NOMO-1 treated with dmso at 0.1 percent for 144 hours (cell line): ENCODE results near the gene ARL14EP.

Experiments
- DNase-seq: peaks from one replicate; lab custom pipeline; 2025; ENCODE audit not compliant: unreplicated experiment; lab: John Stamatoyannopoulos, UW

Gene ARL14EP

DNA sequence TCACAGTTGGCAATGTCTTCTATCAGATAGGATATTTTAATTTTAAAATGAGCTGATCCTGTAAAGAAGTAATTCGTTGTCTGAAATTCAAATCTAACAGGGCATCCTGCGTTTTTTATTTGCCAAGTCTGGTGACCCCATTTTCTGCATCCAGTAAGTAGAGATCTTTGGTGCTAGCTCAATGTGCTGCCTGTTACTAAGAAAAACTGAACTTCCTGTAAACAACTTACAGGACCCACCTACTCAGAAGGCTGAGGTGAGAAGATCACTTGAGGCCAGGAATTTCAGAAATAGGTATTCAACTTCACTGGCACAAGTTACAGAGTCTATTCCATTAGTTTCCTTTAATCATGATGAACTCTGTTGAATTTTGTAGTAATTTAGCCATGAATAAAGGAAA lies 4.0 kb downstream of the ARL14EP start:
- no peak for DNase-seq

DNA sequence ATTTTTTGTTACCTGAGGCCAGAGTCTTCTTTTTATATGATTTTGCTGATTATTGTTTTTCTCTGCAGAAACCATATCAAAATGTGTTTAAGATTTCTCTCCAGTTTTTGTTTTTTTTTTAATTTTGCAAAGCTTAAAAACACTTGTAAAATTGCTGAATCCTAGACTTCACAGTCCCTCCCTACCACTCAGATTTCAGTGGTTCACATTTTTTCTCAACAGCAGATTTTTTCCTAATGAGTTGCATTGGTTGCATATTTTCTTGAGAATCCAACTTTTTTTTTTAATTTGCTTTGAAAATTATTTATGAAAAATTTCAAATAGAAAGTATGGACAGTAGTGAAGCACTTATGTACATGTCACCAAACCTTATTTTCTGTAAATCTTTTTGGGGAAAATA lies 5.8 kb downstream of the ARL14EP start:
- DNase-seq, result no peak

DNA sequence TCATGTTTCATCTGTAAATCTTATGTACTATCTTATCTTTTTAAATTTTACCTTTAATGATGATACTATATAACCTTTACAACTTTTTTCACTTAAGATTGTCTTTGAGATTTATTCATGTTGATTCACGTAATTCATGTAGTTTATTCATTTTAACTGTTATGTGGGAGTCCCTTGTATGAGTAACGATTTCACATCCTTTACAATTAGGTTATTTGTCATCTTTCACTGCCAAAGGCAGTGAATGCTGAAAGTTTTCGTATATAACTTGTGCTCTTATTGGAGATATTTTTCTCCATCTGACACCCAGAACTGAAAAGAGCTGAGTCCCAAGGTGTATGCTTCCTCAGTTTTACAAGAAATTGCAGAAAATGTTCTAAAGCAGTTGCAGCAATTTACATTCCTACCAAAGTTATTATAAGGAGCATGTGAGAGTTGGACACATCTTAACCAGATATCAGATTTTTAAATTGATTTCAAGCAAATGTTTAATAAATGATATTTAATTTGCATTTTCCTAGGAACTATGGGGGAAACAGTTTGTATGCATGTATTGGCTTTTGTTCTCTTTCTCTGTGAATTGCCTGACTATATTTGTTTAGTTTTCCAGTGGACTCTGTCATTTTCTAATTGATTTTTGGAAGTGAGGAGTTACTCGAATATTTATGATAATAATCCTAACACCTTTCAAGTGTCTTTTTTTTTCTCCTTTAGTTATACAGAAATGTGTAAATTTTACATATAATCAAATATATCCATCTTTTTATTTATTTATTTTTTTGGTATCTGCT lies 6.4 kb downstream of the ARL14EP start:
- no peak for DNase-seq

DNA sequence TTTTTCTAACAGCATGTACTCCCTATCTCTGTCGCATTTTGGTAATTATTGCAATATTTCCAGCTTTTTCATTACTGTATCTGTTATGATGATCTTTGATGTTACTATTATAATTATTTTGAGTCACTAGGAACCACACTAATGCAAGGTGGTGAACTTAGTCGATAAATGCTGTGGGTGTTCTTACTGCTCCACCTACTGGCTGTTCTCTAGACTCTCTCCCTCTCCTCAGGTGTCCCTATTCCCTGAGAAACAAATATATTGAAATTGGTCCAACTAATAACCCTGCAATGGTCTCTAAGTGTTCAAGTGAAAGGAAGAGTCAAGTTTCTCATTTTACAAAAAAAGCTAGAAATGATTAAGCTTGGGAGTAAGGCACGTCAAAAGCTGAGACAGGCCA lies 10.5 kb downstream of the ARL14EP start:
- DNase-seq, result no peak

DNA sequence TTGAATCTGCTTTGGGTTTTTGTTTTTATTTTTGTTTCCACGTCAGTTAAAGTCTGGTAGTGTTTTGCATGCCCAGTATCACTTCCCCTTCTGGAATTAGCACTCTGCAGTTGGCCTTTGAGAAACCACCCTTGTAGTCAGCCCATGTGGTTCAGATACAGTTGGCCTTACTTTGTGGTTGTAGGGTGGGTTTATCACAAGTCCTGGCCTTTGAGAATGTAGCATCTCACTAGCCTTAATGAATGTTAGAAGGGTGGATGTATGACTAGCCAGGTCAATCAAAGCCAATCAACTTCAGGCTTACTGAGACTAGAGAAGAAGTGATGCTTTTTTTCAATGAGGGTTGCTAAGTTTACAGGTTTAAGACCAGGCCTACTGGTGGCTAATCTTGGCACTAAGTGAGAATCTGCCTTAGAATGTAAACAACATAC lies 19.8 kb downstream of the ARL14EP start:
- peak; percentile 77 for DNase-seq

DNA sequence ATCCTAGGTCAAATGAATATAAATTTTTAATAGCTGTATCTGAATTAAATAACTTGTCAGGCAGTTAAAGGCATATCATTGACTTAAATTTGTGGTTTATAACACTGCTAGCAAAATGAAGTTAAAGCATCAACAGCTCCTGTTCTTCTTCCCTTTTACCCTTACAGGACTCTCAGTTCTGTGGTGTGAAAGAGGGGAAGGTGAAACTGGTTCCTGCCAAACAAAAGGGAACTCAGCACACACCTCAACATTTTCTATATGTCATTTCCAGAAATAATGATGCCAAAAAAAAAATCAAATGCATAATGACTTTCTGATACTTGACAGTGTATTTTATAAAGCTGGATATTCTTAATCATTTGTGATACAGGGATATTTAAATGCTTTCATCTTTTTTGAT lies 21.2 kb downstream of the ARL14EP start:
- peak; percentile 55 for DNase-seq

DNA sequence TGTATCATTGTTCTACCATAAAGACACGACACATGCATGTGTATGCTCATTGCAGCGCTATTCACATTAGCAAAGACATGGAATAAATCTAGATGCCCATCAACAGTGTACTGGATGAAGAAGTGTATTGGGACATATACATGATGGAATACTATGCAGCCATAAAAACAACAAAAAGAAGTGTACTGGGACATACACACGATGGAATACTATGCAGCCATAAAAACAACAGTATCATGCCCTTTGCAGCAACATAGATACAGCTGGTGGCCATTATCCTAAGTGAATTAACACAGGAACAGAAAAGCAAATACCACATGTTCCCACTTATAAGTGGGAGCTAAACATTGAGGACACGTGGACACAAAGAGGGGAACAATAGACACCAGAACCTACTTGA lies 22.7 kb downstream of the ARL14EP start:
- DNase-seq, result no peak

DNA sequence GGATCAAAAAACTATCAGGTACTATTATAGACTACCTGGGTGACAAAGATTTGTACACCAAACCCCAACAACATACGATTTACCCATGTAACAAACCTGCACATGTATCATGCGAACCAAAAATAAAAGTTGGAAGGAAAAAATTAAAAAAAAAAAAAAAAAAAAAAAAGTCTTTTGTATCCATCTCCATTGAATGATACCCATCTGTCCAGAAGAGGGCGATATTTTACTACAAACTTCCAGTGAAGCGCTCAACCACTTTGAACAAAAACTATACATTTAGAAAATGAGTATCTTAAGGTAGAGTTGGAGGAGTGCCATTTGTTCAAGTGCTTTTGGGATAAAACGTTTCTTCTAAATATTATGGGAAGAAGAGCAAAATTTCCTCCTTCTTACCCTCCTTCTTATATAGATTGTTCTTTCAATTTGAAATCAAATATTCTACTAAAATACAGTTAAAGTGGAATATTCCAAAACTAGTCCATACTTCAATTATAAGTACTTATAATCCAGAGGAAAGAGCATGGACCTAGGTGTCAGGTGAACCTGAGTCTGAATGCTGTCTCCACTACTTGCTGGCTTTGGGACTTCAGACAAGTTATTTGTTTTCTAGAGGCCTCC lies 23.3 kb downstream of the ARL14EP start:
- peak; percentile 25 for DNase-seq

DNA sequence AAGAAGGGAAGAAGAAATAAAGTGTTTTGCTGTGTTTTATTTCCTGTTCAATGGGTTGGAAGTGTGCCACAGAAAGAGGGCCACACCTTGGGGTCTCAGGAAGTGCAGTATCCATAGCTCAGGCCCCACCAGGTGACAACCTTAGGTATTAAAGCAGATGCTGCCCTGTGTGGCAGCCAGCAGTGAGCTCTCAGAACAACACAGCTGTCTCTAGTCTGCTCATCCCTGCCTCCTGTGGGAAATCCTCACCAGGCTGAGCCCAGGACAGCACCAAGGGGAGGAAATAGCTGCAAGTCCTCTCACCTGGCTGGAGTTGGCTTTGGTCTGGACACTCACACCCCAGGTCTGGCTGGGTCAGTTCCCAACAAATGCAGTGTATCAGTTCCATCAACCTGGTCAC lies 25.1 kb downstream of the ARL14EP start:
- DNase-seq, result no peak

DNA sequence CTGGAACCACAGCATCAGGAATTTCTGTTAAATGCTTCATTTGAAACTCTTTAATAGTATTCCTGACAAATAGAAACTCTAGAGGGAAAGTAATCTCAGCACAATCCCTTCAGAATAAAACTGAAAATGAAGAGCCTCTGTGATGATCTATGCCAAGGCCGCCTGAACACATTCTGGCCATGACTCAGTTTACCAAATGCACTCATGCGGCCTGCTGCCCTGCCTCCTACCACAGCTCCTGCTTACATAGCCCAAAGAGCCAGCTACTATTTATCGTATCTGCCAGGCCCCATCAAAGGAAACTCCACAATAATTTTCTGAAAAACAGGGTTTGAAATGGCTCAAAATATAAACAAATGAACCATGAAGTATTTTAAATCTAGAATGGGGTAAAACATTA lies 27.0 kb downstream of the ARL14EP start:
- no peak for DNase-seq

DNA sequence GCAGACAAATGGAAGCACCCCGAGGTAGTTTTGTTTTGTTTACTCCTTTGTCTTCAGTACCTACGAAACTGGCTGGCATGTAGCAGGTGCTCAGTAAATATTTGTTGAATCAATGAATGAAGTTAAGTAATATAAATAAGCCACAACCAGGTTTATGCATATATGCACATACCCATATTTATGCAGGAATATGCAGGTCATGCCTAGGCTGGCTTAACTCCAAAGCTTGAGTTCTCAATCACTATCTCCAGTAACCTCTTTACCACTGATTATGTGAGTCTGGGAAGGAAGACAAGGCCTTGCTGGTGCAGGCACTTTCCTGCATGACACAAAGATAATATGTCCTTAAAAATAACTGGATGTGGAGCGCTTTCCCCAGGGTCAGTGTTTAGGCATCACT lies 27.5 kb downstream of the ARL14EP start:
- no peak for DNase-seq

DNA sequence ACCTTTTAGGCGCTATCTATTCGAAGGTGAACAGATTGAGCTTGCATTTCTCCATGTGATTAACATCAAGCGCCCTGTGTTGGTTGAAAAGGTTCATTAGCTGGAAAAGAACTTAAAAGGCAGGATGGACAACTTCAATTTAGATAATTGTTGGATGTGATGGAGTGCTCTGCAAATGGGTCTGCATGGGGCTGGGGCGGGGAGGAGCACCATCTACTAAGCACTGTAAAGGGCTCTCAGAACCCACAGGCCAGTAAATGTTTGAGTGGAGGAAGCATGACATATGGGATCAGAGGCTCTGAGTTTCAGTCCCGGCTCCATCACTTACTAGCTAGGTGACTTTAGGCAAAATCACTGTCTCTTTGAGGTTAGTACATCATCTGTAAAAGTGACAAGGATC lies 28.2 kb downstream of the ARL14EP start:
- DNase-seq, result no peak

DNA sequence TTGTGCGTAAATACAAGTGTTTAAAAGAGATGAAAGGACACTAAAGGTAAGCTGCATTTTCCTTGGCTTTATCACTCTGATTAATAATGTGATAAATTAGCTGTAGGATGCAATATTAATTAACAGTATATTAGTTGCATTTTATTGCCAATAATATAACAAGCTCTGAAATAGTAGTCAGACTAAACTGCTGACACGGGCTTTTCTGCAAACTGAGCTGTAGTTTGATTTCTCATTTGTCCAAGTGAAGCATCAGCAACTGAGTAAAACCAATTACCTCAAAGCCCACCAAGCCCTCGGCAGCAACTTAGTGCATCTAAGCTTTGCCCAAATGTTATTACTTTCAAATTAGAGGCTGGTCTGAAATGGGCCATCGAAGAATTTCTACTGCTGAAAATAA lies 33.5 kb downstream of the ARL14EP start:
- no peak for DNase-seq

DNA sequence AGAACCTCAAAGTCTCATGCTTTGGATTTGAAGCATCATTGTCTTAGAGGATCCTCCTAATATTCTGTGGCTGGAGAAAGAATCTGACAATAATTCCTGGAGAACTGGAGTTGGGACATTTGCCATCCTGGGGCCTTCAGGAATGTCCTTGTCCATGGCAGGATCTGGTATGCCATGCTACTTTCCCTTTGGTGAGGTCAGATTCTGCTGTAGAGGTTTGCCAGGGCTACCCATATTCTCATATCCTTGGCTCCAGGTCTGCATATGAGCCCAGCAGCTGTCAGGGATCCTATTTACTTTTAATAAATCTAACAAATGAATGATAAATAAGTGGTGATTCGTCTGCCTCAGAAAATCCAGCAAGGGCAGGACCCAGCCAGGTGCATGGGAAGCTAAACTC lies 35.0 kb downstream of the ARL14EP start:
- no peak for DNase-seq

DNA sequence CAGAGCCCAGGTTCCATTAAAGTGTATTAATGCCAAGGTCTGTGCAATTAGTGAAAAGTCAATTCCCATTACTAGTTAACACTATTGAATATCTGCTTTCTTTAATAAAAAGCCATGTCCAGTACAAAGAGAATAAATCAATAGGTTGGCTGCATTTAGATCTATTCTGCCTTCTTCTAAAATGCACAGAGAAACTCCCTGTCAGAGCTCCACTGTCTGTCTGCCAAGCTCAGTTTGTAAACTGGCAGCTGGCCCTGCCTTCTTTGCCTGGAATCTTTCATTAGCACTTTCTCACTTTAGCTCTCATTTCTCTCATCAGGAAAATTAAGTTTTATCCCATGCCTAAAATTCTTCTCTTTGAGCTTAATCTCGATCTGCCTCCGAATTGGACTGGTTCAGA lies 35.6 kb downstream of the ARL14EP start:
- no peak for DNase-seq

DNA sequence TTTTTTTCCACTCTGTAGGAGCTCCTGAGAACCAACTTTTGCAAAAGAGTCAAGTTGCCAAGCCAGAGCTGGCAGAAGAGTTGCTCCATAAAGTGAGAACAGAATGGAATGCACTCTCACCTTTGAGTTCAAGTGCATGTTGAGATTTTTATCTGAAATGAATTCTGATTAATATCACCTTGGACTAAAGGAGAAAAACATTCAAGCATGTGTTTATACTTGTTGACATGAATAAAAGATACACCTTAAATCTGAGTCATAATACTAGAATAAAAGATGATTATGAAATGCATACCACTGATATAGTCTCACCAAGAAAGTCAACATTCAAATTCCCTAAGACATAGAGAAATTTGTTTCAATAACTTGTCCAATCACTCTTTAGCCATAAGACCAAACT lies 37.8 kb downstream of the ARL14EP start:
- DNase-seq, result no peak

DNA sequence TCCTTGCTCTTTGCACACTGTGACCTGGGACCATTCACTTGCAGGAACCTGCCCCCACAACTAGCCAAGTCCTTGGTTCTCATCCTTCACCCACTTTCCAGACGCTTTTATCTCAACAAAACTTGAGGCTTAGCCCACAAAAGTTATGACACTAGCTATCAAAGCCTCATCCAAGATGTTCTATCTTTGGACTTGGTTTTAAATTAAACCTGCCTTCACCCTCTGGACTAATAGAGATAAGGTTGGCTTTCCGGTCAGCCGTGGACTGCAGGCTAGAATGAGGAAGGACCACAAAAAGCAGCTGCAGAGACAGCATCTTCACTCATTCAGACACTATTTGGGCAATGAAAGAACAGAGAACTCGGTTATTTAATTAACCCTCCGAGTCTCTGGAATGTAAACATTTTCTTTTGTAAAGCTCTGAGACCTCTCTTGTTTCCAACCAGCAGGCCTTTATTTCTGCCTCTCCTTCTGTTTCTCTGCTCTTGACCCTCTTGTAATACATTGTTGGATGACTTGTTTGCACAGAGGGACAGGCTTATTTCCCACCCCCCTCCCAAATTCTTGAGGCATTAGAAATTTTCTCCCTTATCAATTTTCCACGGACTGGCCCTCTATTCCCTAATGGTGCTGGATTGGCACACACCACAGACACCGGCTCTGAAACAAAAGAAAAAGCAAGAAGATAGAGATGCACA lies 41.4 kb downstream of the ARL14EP start:
- DNase-seq, result no peak

DNA sequence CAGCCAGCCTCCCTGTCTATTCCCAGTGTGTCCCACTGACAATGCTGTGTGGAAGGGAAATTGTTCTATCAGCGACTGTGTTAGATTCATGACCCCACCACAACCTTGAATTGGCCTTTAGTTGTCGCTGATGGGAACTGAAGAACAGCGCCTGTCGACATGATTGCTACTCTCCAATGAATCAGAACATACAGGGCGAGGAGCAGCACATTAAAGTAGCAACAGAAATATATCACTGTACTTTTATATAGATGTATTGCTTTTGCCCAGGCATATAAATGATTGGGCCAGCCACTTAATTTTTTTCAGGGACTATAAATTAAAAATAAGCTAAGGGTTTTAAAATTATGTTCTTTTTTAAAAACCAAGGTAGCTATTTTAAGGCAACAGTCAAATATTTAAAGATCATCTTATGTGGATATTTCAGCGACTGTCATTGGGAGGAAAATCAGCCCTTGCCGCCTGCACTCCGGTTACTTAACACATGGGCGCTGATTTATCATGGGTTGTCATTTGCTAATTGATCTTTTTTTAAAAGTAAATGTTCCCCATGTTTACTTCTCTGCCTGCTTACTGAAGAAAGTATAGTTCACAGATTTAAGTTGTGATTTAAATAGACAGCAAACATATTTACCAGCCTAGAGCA lies 42.1 kb downstream of the ARL14EP start:
- no peak for DNase-seq

DNA sequence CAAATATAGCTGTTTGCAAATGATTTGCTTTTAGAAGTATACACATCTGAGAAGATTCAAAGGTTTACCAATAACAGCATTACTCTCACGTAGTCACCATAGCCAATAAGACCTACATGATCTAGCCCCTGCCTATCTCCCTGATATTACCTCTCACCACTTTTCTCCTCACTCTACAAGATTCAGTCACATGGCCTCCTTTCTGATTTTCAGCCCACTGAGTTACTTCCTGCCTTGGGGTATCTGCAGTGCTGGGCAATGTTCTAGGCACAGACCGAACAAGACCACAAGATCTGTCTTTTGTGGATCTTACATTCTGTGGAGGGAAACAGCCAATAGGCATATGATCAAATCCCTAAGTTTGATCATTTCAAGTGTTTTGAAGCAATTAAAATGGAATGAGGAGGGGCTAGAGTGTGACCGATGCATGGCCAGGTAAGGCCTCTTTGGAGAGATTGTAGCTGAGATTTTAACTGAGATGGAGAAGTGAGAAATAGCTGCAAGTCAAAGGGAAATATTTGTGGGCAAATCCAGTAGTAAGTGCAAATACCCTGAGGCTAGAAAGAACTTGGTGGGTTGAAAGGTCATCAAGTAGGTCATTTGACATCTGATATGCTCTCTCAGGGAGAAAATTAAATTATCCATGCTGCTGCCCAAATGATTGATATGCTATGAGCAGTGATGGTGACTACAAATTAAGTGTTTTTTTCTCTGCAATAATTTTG lies 43.1 kb downstream of the ARL14EP start:
- DNase-seq, result no peak

DNA sequence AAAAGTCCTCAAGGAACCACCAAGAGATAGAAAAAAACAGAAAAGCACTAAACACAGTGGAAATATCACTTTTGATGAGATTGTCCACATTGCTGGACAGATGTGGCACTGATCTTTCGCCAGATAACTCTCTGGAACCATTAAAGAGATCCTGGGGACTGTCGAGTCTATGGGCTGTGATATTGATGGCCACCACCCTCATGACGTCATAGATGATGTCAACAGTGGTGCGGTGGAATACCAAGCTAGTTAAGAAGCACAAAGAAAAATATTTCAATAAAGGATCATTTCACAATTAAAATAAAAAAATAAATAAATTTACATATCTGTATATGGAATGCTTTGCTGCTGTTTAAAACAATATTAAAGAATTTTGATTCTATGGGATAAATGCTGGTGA lies 45.5 kb downstream of the ARL14EP start:
- DNase-seq, result no peak

DNA sequence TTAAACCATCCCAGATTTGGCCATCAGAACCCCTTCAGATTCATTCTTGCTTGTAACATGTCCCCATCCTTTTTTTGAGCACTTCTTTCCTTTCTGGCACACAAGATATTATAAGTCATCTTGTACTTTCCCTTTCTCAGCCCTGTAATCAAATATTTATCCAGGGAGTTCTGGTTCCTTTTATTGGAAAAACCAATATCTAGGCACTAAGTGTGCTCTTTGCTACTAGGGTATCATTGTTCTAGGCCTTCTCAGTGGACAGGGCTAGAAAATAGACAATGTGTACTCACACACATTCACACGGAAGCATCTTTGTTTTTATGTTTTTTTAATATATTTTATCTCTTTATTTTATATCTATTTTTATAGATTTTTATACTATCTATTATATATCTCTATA lies 47.3 kb downstream of the ARL14EP start:
- no peak for DNase-seq
